ENCODE results near the gene PRELP.

- TF ChIP-seq CTCF (IDR thresholded peaks at IDR 0.05; ENCODE audit: low read depth, low read length, missing input control), result no peak
- TF ChIP-seq ATF3 (IDR thresholded peaks at IDR 0.05), result no peak
- TF ChIP-seq, protein P1, sequence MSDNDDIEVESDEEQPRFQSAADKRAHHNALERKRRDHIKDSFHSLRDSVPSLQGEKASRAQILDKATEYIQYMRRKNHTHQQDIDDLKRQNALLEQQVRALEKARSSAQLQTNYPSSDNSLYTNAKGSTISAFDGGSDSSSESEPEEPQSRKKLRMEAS (IDR thresholded peaks at IDR 0.05), result no peak
- TF ChIP-seq RAD21 (IDR thresholded peaks at IDR 0.05), result no peak
- TF ChIP-seq EGR1 (IDR thresholded peaks at IDR 0.05; ENCODE audit: low read depth in 2 of 2), result no peak
- no peak for TF ChIP-seq TAF1 (conservative IDR thresholded peaks at IDR 0.05)
- TF ChIP-seq REST (IDR thresholded peaks at IDR 0.05), result no peak
- TF ChIP-seq, protein P2, sequence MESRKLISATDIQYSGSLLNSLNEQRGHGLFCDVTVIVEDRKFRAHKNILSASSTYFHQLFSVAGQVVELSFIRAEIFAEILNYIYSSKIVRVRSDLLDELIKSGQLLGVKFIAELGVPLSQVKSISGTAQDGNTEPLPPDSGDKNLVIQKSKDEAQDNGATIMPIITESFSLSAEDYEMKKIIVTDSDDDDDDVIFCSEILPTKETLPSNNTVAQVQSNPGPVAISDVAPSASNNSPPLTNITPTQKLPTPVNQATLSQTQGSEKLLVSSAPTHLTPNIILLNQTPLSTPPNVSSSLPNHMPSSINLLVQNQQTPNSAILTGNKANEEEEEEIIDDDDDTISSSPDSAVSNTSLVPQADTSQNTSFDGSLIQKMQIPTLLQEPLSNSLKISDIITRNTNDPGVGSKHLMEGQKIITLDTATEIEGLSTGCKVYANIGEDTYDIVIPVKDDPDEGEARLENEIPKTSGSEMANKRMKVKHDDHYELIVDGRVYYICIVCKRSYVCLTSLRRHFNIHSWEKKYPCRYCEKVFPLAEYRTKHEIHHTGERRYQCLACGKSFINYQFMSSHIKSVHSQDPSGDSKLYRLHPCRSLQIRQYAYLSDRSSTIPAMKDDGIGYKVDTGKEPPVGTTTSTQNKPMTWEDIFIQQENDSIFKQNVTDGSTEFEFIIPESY (IDR thresholded peaks at IDR 0.05), result no peak
Measured at GRCh38 chr1:203517426-203518110, 42.0 kb downstream of the PRELP start.

Measured in liver (tissue), 3 donors.